ENCODE measurements around the gene SLC25A33. TPM values are rescaled to one million over a fixed set of nuclear protein-coding genes. Genes with fewer than 3 reads are reported as not detected.

Gene SLC25A33
- polyA plus RNA-seq, 2 of the 4 experiments (the other 2 are of a cell fraction) = 3.1 to 4.9 TPM

GRCh38 chr1:9593492-9594465, 54.5 kb downstream of the SLC25A33 start (continued):
- TF ChIP-seq CTCF (IDR thresholded peaks at IDR 0.05) = no peak

GRCh38 chr1:9594471-9595155, 55.3 kb downstream of the SLC25A33 start:
- no peak for DNase-seq (ENCODE audit: low read depth in 1 of 2, low spot score in 1 of 2)
- Histone ChIP-seq H3K4me1 (peaks cover 7% of the 10 kb centered on the region; the same call in 2 of the 3 replicates), H3K4me2 (no peak overlapping the region), H3K27ac (no peak overlapping the region), H3K9me3 (no peaks in the 10 kb centered on the region), H3K4me3 (no peak overlapping the region)
- 78% methylated on average over 5 of the region's 20 CpGs for WGBS (ENCODE audit: missing lambda C conversion rate)
- FAIRE-seq = no peak
- POLR2A ChIA-PET = no interaction called here
- TF ChIP-seq KDM1A (IDR thresholded peaks at IDR 0.05; ENCODE audit: low read depth) (no peak), NFE2L2 (conservative IDR thresholded peaks at IDR 0.05; ENCODE audit: low read length) (no peak), ZSCAN20 (CRISPR knock-in tag; IDR thresholded peaks at IDR 0.05) (no peak), ESRRA (IDR thresholded peaks at IDR 0.05; ENCODE audit: borderline replicate concordance, low read length) (no peak), RAD21 (conservative IDR thresholded peaks at IDR 0.05 in 1 of 2, IDR thresholded peaks at IDR 0.05 in 1 of 2) (no peak), CHD2 (IDR thresholded peaks at IDR 0.05; ENCODE audit: low read length, partially characterized antibody) (no peak), POLR2A (IDR thresholded peaks at IDR 0.05; ENCODE audit: low read length) (no peak), RARB (CRISPR knock-in tag; IDR thresholded peaks at IDR 0.05) (no peak), MAFK (IDR thresholded peaks at IDR 0.05; ENCODE audit: partially characterized antibody) (no peak), ZC3H11A (IDR thresholded peaks at IDR 0.05) (no peak), BHLHE40 (IDR thresholded peaks at IDR 0.05; ENCODE audit: low read depth, low read length) (no peak), CTCF (IDR thresholded peaks at IDR 0.05) (no peak), HOXB5 (CRISPR knock-in tag; IDR thresholded peaks at IDR 0.05) (no peak)
- TF ChIP-seq, protein P1, sequence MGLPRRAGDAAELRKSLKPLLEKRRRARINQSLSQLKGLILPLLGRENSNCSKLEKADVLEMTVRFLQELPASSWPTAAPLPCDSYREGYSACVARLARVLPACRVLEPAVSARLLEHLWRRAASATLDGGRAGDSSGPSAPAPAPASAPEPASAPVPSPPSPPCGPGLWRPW (IDR thresholded peaks at IDR 0.05) = no peak
- CTCF ChIA-PET = interaction anchor here (1.0 to 1.1 kb wide), 2 partner anchors 9 to 21 kb away, joined by 3 read pairs; no protein-coding TSS in a partner anchor
- ATAC-seq = no peak

- FAIRE-seq = no peak
- ChIA-PET POLR2A (no interaction called here), CTCF (interaction anchor here (1.0 kb wide), 1 partner anchor 10 kb away, joined by 3 read pairs; no protein-coding TSS in a partner anchor)
- no peak for DNase-seq (ENCODE audit: low read depth in 1 of 2, low spot score in 1 of 2)
- H3K9me3 ChIP-seq = no peaks in the 10 kb centered on the region
- H3K4me1 ChIP-seq = no peaks in the 10 kb centered on the region; the same call in 2 of the 3 replicates
- no peak overlapping the region for H3K4me2 ChIP-seq
- ATAC-seq = no peak
- WGBS (ENCODE audit: missing lambda C conversion rate) = 91% methylated on average over 10 of the region's 17 CpGs
- H3K27ac ChIP-seq = no peak overlapping the region
- no peak overlapping the region for H3K4me3 ChIP-seq
- TF ChIP-seq CBX8 (IDR thresholded peaks at IDR 0.05) (no peak), E2F6 (IDR thresholded peaks at IDR 0.05; ENCODE audit: borderline replicate concordance, low read depth) (no peak), EHMT2 (IDR thresholded peaks at IDR 0.05; ENCODE audit: low read depth) (no peak), RCOR1 (IDR thresholded peaks at IDR 0.05; ENCODE audit: low read depth, low read length) (no peak), EHF (CRISPR knock-in tag; IDR thresholded peaks at IDR 0.05) (no peak), FOSL2 (IDR thresholded peaks at IDR 0.05) (no peak), FOSL2 (CRISPR knock-in tag; IDR thresholded peaks at IDR 0.05) (no peak), HDAC2 (IDR thresholded peaks at IDR 0.05) (no peak), MYC (IDR thresholded peaks at IDR 0.05; ENCODE audit: borderline replicate concordance, low read length) (no peak), FOSB (CRISPR knock-in tag; IDR thresholded peaks at IDR 0.05) (no peak), PHF8 (IDR thresholded peaks at IDR 0.05; ENCODE audit: borderline replicate concordance, low read depth) (no peak), CHD4 (IDR thresholded peaks at IDR 0.05; ENCODE audit: borderline replicate concordance) (no peak), ZSCAN20 (CRISPR knock-in tag; IDR thresholded peaks at IDR 0.05) (no peak), NPAS2 (CRISPR knock-in tag; IDR thresholded peaks at IDR 0.05; ENCODE audit: borderline replicate concordance) (no peak), JUNB (IDR thresholded peaks at IDR 0.05) (no peak), ZFP36 (IDR thresholded peaks at IDR 0.05; ENCODE audit: borderline replicate concordance, partially characterized antibody) (no peak)
These were observed 56.1 kb downstream of the SLC25A33 start for GRCh38 chr1:9595156-9595967.

Measured in A549 (cell line).